LNCAP (cell line): ENCODE measurements around the gene CCDC88B.

Experiments used
- TF ChIP-seq, protein P1 (sequence below): fragments of 450-650 bp; IDR thresholded peaks from 2 replicates; pipeline ENCODE4 v1.5.1; 2017; ENCODE audit warnings: mild to moderate bottlenecking

CCDC88B gene

DNA sequence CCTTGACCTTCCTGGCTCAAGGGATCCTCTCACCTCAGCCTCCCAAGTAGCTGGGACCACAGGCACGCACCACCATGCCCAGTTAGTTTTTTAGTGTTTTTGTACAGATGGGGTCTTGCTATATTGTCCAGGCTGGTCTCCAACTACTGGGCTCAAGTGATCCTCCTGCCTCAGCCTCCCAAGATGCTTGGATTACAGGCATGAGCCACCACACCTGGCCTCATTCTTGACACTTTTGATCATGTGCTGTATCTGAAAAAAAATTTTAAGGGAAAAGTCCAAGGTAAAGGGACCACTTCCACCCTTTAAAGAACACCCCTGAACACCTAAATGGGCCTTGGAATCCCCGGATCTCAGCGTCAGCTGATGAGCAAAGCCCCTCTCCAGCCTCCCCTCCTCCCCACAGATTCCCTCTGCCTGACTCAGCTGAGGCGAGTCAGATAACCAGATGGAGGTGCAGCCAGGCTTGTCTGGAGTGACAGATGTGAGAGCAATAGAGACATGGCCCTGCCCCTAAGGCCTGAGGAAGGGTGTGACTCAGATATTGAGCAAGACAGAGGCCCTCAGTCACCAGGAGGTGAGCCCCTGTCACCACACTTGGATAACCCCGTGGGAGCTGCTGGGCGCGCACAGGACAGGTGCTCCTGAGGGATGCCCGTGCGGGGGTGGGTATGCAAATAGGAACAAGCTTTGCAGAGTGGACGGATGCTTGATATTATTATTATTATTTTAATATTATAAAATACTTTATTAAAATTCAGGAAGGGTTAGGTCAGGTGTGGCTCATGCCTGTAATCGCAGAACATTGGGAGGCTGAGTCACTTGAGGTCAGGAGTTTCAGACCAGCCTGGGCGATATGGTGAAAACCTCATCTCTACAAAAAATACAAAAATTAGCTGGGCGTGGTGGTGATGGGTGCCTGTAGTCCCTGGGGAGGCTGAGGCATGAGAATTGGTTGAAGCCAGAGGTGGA lies 5.0 kb upstream of the CCDC88B start:
- TF ChIP-seq, protein P1, sequence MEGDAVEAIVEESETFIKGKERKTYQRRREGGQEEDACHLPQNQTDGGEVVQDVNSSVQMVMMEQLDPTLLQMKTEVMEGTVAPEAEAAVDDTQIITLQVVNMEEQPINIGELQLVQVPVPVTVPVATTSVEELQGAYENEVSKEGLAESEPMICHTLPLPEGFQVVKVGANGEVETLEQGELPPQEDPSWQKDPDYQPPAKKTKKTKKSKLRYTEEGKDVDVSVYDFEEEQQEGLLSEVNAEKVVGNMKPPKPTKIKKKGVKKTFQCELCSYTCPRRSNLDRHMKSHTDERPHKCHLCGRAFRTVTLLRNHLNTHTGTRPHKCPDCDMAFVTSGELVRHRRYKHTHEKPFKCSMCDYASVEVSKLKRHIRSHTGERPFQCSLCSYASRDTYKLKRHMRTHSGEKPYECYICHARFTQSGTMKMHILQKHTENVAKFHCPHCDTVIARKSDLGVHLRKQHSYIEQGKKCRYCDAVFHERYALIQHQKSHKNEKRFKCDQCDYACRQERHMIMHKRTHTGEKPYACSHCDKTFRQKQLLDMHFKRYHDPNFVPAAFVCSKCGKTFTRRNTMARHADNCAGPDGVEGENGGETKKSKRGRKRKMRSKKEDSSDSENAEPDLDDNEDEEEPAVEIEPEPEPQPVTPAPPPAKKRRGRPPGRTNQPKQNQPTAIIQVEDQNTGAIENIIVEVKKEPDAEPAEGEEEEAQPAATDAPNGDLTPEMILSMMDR, result no peak

DNA sequence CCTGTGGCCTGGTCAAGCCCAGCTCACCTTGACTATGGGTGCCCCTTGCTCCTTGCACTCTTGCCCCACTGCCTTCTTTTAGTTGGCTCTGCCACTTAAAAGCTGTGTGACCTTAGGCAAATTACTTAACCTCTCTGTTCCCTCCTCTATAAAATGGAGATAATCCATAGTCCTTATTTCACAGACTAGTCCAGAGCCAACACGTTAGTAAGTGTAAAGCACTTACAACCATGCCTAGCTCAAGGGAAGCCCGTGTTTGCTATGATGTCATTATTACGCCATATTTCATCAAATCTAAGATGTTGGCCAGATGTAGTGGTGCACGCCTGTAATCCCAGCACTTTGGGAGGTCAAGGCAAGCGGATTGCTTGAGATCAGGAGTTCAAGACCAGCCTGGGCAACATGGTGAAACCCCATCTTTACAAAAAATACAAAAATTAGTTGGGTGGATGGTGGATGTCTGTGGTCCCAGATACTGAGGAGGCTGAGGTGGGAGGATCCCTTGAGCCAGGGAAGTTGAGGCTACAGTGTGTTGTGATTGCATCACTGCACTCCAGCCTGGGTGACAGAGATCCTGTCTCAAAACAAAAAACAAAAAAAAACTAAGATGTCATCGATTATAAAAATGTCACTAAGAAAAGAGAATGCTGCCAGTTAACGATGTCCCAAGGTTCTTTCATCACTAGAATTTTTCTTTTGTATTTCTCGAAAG lies 2.3 kb upstream of the CCDC88B start:
- TF ChIP-seq, protein P1, result no peak

GRCh38 chr11:64338716-64339115 lies 1.3 kb upstream of the CCDC88B start:
- TF ChIP-seq, protein P1, result no peak

DNA sequence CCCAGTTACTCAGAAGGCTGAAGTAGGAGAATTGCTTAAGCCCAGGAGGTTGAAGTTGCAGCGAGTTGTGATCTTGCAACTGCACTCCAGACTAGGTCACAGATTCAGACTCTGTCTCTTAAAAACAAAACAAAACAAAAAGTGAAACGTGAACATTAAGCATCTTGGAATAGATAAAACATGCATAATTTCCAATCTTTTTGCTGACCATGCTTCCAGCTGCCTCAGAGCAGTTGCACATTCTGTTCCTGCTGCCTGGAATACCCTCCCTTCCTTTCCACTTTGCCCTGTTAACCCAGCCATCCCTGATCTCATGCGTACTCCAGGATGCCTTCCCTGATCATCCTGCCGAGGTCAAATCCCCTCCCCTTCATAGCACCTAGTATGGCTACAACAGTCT lies 718 bp upstream of the CCDC88B start:
- TF ChIP-seq, protein P1, result no peak

GRCh38 chr11:64340671-64341335 lies 799 bp downstream of the CCDC88B start:
- TF ChIP-seq, protein P1, result no peak

- TF ChIP-seq, protein P1, result no peak
These were observed 1.4 kb downstream of the CCDC88B start for GRCh38 chr11:64341429-64341828.
